GM18517 (cell line): ENCODE data around the gene KRTAP9-3.
"Not testable (repeated sequence)": the region's sequence is repeated elsewhere in the genome, so short reads cannot be mapped to it uniquely, and the experiment has no call there.

Source experiments
- ATAC-seq: cut with Tn5 transposase; IDR thresholded peaks from one replicate; pipeline ENCODE4 v1.9.1; 2021; ENCODE audit warnings: mild to moderate bottlenecking, moderate library complexity; ENCODE audit not compliant: unreplicated experiment

The KRTAP9-3 gene

DNA sequence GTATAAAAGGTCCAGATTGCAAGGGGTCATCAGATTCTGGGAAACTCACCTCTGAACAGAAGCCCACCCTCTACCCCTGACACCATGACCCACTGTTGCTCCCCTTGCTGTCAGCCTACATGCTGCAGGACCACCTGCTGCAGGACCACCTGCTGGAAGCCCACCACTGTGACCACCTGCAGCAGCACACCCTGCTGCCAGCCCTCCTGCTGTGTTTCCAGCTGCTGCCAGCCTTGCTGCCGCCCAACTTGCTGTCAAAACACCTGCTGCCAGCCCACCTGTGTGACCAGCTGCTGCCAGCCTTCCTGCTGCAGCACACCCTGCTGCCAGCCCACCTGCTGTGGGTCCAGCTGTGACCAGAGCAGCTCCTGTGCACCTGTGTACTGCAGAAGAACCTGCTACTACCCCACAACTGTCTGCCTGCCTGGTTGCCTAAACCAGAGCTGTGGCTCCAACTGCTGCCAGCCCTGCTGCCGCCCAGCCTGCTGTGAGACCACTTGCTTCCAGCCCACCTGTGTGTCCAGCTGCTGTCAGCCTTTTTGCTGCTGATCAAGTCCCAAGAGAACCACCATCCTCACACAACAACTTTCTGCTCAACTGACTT lies 17.5 kb downstream of the KRTAP9-3 start, which contains the start of gene KRTAP9-4:
KRTAP9-4 (plus strand) TSS at position 51 of the 604 bp plus-strand sequence; CDS start at position 85, 34 bp downstream.
- not testable (repeated sequence) for ATAC-seq

DNA sequence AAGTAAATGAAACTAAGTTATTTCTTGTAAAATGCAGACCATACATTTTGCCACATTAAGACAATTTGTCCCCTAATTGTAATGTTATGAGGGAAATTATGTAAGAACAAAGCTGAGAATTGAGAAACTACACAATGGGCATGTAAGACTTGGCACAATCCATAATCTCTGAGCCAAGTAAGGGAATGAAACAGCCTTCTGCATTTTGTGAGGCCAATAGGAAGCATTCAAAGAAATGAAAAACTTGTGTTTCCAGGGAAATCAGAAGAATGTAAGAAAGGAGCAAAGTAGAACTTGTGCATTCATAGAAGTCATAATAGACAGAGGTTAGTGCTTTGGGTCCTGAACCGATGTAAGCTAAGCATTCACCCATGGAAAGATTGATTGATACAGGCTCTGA lies 19.0 kb downstream of the KRTAP9-3 start:
- ATAC-seq, result no peak

GRCh38 chr17:41254861-41255260 lies 22.6 kb downstream of the KRTAP9-3 start:
- no peak for ATAC-seq

DNA sequence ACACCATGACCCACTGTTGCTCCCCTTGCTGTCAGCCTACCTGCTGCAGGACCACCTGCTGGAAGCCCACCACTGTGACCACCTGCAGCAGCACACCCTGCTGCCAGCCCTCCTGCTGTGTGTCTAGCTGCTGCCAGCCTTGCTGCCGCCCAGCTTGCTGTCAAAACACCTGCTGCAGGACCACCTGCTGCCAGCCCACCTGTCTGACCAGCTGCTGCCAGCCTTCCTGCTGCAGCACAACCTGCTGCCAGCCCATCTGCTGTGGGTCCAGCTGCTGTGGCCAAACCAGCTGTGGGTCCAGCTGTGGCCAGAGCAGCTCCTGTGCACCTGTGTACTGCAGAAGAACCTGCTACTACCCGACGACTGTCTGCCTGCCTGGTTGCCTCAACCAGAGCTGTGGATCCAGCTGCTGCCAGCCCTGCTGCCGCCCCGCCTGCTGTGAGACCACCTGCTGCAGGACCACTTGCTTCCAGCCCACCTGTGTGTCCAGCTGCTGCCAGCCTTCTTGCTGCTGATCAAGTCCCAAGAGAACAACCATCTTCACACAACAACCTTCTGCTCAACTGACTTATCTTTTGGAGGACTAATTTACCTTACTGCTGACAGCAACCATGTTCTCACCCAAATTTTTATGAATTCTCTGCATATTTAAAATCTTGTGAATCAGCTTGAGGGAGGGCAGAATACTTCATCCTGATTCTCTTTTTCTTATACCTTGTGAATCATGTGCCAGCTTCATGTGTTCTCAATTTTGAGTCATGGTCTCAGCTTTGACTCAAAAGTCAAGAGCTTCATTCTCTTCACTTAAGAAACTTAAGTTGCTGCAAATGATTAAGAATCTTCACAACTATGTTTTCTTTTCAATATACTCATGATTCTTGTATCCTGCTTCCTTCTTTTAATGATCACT lies 23.4 kb downstream of the KRTAP9-3 start, which contains the start of gene KRTAP9-9:
KRTAP9-9 (plus strand) TSS at position 4 of the 910 bp plus-strand sequence.
- ATAC-seq, result not testable (repeated sequence)

GRCh38 chr17:41256291-41256685 lies 24.0 kb downstream of the KRTAP9-3 start:
- no peak for ATAC-seq

- no peak for ATAC-seq
Observed at GRCh38 chr17:41258406-41258805, 26.2 kb downstream of the KRTAP9-3 start.

DNA sequence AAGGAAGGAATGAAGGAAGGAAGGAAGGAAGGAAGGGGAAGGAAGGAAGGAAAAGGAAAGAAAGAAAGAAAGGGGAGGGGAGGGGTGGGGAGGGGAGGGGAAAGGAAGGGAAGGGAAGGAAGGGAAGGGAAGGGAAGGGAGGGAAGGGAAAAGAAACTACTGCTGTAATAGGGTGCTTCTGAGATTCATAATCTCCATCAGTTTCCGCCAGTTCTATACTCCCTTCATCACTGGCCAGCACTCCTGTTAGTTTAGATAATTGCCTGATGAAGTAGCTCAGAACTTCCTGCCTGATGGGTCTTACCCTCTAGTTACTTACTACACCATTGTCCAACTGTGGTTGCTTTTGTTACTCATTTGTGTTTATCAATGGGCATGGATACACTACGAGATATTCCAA lies 31.0 kb downstream of the KRTAP9-3 start:
- ATAC-seq, result no peak

GRCh38 chr17:41264599-41264998 lies 32.4 kb downstream of the KRTAP9-3 start:
- no peak for ATAC-seq

GRCh38 chr17:41265078-41265477 lies 32.8 kb downstream of the KRTAP9-3 start, which contains the start of gene KRTAP9-6:
Gene KRTAP9-6, plus strand, starts transcription at chr17:41265378. Its CDS starts 0 bp downstream, at chr17:41265378.
- no peak for ATAC-seq

GRCh38 chr17:41267711-41268110 lies 35.5 kb downstream of the KRTAP9-3 start:
- ATAC-seq, result no peak

DNA sequence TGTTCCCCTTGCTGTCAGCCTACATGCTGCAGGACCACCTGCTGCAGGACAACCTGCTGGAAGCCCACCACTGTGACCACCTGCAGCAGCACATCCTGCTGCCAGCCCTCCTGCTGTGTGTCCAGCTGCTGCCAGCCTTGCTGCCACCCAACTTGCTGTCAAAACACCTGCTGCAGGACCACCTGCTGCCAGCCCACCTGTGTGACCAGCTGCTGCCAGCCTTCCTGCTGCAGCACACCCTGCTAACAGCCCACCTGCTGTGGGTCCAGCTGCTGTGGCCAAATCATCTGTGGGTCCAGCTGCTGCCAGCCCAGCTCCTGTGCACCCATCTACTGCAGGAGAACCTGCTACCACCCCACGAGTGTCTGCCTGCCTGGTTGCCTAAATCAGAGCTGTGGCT lies 39.1 kb downstream of the KRTAP9-3 start:
- ATAC-seq, result not testable (repeated sequence)

DNA sequence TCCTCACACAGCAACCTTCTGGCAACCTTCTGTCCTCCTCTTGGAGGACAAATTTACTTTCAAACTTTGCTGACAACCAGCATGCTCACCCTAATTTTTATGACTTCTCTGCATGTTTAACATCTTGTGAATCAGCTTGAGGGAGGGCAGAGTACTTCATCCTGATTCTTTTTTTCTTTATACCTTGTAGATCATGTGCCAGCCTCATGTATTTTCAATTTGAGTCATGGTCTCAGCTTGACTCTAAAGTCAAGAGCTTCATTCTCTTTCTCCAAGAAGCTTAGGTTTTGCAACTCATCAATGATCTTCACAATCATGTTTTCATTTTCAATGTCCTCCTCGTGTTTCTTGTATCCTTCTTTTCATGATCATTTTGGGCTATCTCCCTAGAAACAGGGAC lies 39.6 kb downstream of the KRTAP9-3 start:
- no peak for ATAC-seq

DNA sequence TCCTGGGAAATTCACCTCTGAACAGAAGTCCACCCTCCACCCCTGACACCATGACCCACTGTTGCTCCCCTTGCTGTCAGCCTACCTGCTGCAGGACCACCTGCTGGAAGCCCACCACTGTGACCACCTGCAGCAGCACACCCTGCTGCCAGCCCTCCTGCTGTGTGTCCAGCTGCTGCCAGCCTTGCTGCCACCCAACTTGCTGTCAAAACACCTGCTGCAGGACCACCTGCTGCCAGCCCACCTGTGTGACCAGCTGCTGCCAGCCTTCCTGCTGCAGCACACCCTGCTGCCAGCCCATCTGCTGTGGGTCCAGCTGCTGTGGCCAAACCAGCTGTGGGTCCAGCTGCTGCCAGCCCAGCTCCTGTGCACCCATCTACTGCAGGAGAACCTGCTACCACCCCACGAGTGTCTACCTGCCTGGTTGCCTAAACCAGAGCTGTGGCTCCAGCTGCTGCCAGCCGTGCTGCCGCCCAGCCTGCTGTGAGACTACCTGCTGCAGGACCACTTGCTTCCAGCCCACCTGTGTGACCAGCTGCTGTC lies 43.5 kb downstream of the KRTAP9-3 start, which contains the start of gene KRTAP9-7:
KRTAP9-7 (plus strand) TSS at position 51 of the 543 bp plus-strand sequence; CDS start at position 51, 0 bp downstream.
- ATAC-seq, result not testable (repeated sequence)

- ATAC-seq, result no peak
Observed at GRCh38 chr17:41278176-41278955, 46.1 kb downstream of the KRTAP9-3 start.
